Adrenal gland (tissue), 12 donors: ENCODE measurements around the gene ZNF555. TPM values are rescaled to one million over a fixed set of nuclear protein-coding genes. Genes with fewer than 3 reads are reported as not detected.
A peak's percentile ranks its signal among the peaks of the same experiment; 100 is the strongest.
"Not testable (repeated sequence)": the region's sequence is repeated elsewhere in the genome, so short reads cannot be mapped to it uniquely, and the experiment has no call there.

Source experiments
- DNase-seq, 7 donors: peaks; one replicate each; pipeline ENCODE4 v3.0.0-alpha.2; 2019 to 2020
- H3K27ac ChIP-seq, 5 donors: fragments of 200-600 bp; sonication (generic) in 4 of 5; 1 replicate in 3 of 5; 2 replicates in 2 of 5; pipeline versions ENCODE4 v1.5.1 to v1.8.0; 2016 to 2020; ENCODE audit warnings: mild to moderate bottlenecking in 1 of 5
- H3K27me3 ChIP-seq: fragments of 200-600 bp; 2 replicates; pipeline ENCODE4 v1.8.0; 2021
- H3K36me3 ChIP-seq, 2 donors: fragments of 200-600 bp; replicated peaks in 1 of 2; 1 replicate in 1 of 2; 2 replicates in 1 of 2; pipeline versions ENCODE4 v1.5.1 to v1.8.0; 2018 to 2022
- H3K4me1 ChIP-seq, 2 donors: fragments of 200-600 bp; replicated peaks in 1 of 2; 1 replicate in 1 of 2; 2 replicates in 1 of 2; pipeline versions ENCODE4 v1.5.1 to v1.8.0; 2018 to 2021
- H3K4me3 ChIP-seq, 4 donors: fragments of 200-600 bp; sonication (generic) in 3 of 4; one replicate each; pipeline ENCODE4 v1.5.1; 2016 to 2018
- H3K9me3 ChIP-seq, 3 donors: fragments of 200-600 bp; sonication (generic) in 1 of 3; replicated peaks in 1 of 3; 1 replicate in 2 of 3; 2 replicates in 1 of 3; pipeline versions ENCODE4 v1.5.1 to v1.8.0; 2016 to 2021
- CTCF ChIP-seq, 6 experiments: fragments of 450-650 bp in 4 of 6; fragments of 200-600 bp in 2 of 6; sonication (generic) in 1 of 6; IDR thresholded peaks; 1 replicate in 5 of 6; 2 replicates in 1 of 6; pipeline versions ENCODE4 v1.5.1 to v1.8.0; 2016 to 2021; ENCODE audit warnings: antibody characterized with exemption in 6 of 6, mild to moderate bottlenecking in 2 of 6, moderate library complexity in 1 of 6
- POLR2A ChIP-seq, 2 donors: fragments of 450-650 bp; IDR thresholded peaks; one replicate each; pipeline ENCODE4 v1.6.1; 2017; ENCODE audit warnings: antibody characterized with exemption in 2 of 2, mild to moderate bottlenecking in 2 of 2, moderate library complexity in 1 of 2
- WGBS, 4 donors: extraction: QIAGEN DNeasy Blood & Tissue Kit in 2 of 4; methylation state at CpG; one replicate each; pipeline versions ENCODE4 v1.1.5 to v1.1.7; 2013 to 2017; 5-methylcytosine and 5-hydroxymethylcytosine counted together
- intact Hi-C, 2 donors: fragments of 100-400 bp; cut with DNase I; formaldehyde crosslinking; loops; one replicate each; pipeline versions ENCODE4 v1.14.1 to v1.15.0; 2022 to 2023
- polyA plus RNA-seq, 3 donors: library from polyadenylated mRNA; stranded (reverse); fragments of 200-250 nt in 2 of 3; fragments of 350-450 nt in 1 of 3; fragmentation: Illumina TruSeq in 1 of 3; extraction: RNeasy Lipid Tissue Mini Kit (QIAGEN cat#74804) in 1 of 3; gene quantifications; one replicate each; pipeline ENCODE4 v1.2.3, GENCODE V29; 2013 to 2014
- total RNA-seq, 9 donors: library from RNA; depleted of rRNA in 4 of 9; stranded (reverse); fragments of >200 nt in 4 of 9; fragments of 120-200 nt in 1 of 9; fragmentation: NEBNext Ultra II Directional in 1 of 9; extraction: Animal tissue kit (Norgen Biotek cat#: 25700) in 1 of 9; gene quantifications; one replicate each; pipeline versions ENCODE4 v1.1.0 to v1.2.4, GENCODE V29; 2013 to 2023
- donor health status: healthy with polysubstance abuse.
- donor health status: Bipolar disorder and iron deficiency.
- donor health status: DM: yes; HTN: yes; CAD: no.
- donor health status: DM: no; HTN: no; CAD: no.
- donor health status: DM: no; HTN: no; CAD: no.
- donor health status: DM: yes; HTN: yes; CAD: no.

The ZNF555 gene
- total and polyA plus RNA-seq, 12 donors: 1.9 to 7.2 (median 5.7) TPM

GRCh38 chr19:2869618-2870017 is 28.3 kb downstream of the ZNF555 start:
- intact Hi-C loops: loop anchor here (5.0 to 10.0 kb wide), 2 partner anchors 222 to 225 kb away; no protein-coding TSS in a partner anchor
- 77 to 87% (median 84%) methylated on average over 8 to 10 of the region's 10 CpGs for WGBS, 4 donors

GRCh38 chr19:2872175-2872574 is 30.9 kb downstream of the ZNF555 start:
- not testable (repeated sequence) for H3K4me1 ChIP-seq, H3K9me3 ChIP-seq, H3K27me3 ChIP-seq, H3K4me3 ChIP-seq, H3K27ac ChIP-seq, H3K36me3 ChIP-seq
- 8 to 25% (median 14%) methylated on average over 1 to 10 of the region's 11 CpGs for WGBS, 4 donors
- DNase-seq: peak in 3 of 7 donors; percentile 26 to 54 (median 28)
- peak in 5 of 6 experiments; percentile 30 to 64 (median 53) for TF ChIP-seq CTCF (IDR thresholded peaks at IDR 0.05)
- intact Hi-C loops: loop anchor here in 1 of 2 donors (10.0 kb wide), 1 partner anchor 227 kb away; no protein-coding TSS in a partner anchor

More at GRCh38 chr19:2869618-2870017, 28.3 kb downstream of the ZNF555 start:
- no peaks in the 10 kb centered on the region for H3K9me3 ChIP-seq
- no peak for TF ChIP-seq POLR2A (IDR thresholded peaks at IDR 0.05)
- TF ChIP-seq CTCF (IDR thresholded peaks at IDR 0.05): no peak
- no peak for DNase-seq
- no peak overlapping the region for H3K27ac ChIP-seq
- no peak overlapping the region for H3K4me3 ChIP-seq
- no peaks in the 10 kb centered on the region for H3K4me1 ChIP-seq
- no peaks in the 10 kb centered on the region for H3K36me3 ChIP-seq
- no peaks in the 10 kb centered on the region for H3K27me3 ChIP-seq

GRCh38 chr19:2877398-2878331 is 36.4 kb downstream of the ZNF555 start:
- Histone ChIP-seq H3K27ac (no peak overlapping the region), H3K4me3 (no peak overlapping the region), H3K27me3 (no peaks in the 10 kb centered on the region), H3K4me1 (no peaks in the 10 kb centered on the region), H3K9me3 (peaks cover 0 to 12% (median 0%) of the 10 kb centered on the region in 3 donors), H3K36me3 (no peaks in the 10 kb centered on the region)
- 85 to 86% (median 86%) methylated on average over 32 of the region's 32 CpGs for WGBS, 4 donors
- intact Hi-C loops: loop anchor here in 1 of 2 donors (10.0 kb wide), 1 partner anchor 233 kb away; no protein-coding TSS in a partner anchor
- no peak for DNase-seq
- TF ChIP-seq CTCF (IDR thresholded peaks at IDR 0.05) (no peak), POLR2A (IDR thresholded peaks at IDR 0.05) (no peak)

- DNase-seq: no peak
- H3K36me3 ChIP-seq: no peaks in the 10 kb centered on the region
- H3K9me3 ChIP-seq: no peaks in the 10 kb centered on the region
- WGBS, 4 donors: 78 to 89% (median 84%) methylated on average over 14 of the region's 14 CpGs
- H3K27me3 ChIP-seq: no peaks in the 10 kb centered on the region
- no peaks in the 10 kb centered on the region for H3K4me1 ChIP-seq
- H3K4me3 ChIP-seq: no peak overlapping the region
- TF ChIP-seq CTCF (IDR thresholded peaks at IDR 0.05) (no peak), POLR2A (IDR thresholded peaks at IDR 0.05) (no peak)
- H3K27ac ChIP-seq: no peak overlapping the region
- intact Hi-C loops: loop anchor here (10.0 kb wide), 2 partner anchors 61 to 281 kb away; partner anchors contain the start of gene ZNF77 (in 2 of the 2)
Measured at GRCh38 chr19:2883686-2884439, 42.6 kb downstream of the ZNF555 start.
